ENCODE results near the gene ACOT7.

ACOT7 gene

DNA sequence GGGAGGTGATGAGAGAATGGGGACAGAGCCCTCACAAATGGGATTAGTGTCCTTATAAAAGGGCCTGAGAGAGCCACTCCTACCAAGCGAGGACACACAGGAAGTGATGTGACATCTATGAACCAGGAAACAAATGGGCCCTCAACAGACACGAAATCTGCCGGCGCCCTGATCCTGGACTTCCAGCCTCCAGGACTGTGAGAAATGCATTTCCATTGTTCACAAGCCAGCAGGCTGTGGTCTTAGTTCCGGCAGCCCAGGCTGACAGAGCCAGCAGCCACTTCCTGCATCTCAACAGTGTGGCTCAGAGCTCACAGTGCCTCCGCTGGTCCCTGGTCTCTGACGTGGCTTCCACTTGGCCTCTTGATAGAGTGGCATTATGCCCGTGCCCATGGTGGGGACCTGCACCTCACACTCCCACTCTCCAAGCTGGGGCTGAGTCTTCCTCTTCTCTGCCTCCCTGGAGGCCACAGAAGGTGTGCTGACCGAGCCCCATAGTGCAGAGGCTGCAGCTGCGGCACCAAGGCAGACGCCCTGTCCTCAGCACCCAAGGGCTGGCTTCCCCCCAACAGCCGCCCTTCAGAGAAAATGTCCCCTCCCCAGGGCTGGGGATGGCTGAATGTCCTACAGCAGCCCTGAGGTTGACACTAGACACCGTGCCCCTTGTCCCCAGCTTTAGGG, 44.9 kb downstream of the ACOT7 start:
- TF ChIP-seq, protein P1, sequence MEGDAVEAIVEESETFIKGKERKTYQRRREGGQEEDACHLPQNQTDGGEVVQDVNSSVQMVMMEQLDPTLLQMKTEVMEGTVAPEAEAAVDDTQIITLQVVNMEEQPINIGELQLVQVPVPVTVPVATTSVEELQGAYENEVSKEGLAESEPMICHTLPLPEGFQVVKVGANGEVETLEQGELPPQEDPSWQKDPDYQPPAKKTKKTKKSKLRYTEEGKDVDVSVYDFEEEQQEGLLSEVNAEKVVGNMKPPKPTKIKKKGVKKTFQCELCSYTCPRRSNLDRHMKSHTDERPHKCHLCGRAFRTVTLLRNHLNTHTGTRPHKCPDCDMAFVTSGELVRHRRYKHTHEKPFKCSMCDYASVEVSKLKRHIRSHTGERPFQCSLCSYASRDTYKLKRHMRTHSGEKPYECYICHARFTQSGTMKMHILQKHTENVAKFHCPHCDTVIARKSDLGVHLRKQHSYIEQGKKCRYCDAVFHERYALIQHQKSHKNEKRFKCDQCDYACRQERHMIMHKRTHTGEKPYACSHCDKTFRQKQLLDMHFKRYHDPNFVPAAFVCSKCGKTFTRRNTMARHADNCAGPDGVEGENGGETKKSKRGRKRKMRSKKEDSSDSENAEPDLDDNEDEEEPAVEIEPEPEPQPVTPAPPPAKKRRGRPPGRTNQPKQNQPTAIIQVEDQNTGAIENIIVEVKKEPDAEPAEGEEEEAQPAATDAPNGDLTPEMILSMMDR (IDR thresholded peaks at IDR 0.05) = no peak

DNA sequence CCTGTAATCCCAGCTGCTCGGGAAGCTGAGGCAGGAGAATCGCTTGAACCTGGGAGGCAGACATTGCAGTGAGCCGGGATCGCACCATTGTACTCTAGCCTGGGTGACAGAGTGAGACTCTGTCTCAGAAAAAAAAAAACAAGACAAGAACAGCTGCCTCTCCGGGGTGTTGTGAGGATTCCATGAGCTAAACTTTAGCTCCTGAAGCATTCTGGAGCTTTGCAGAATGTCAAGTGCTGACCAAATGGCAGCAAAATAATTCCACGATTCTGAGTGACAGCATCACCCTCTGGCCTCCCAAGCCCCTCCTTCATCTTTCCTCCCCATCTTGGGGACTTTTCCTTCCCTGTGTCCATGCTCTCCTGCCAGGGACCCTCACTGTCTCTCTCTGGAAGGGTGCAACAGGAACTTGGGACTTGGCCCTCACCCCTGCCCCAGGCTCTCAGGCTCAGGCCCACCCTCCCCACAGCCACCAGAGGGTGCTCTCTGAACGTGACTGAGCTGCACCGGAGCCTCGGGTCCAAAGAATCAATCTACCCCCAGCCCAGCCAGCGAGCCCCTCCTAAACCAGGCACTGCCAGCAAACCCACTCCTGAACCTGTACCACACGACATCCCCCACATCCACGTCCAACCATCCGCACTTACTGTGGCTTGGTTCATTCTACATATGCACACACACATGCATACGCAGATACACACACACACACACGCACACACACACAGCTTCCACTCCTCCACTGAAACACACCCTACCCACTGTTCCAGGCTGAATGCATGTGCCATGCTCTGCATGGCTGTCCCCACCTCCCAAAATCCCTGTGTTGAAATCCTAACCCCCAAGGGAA, 45.7 kb downstream of the ACOT7 start:
- TF ChIP-seq, protein P1 (IDR thresholded peaks at IDR 0.05) = peak; percentile 73

DNA sequence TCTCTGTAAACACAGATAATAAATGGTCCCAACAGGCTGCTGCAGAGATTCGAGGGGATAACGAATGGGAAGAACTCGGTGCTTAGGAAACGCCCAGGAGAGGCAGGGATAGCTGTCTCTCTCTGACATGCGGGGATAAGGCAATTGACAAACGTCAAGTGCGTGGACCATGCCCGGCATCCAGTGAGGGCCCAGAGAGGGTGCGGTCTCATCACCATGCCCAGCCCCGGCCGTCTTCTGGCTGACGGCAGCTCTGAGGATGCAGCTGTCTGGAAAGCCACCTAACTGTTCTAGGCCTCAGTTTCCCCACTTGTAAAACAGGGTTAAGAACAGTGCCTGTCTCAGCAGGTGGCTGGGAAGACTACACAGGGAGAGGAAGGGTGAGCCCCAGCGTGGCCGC, 48.1 kb downstream of the ACOT7 start:
- TF ChIP-seq, protein P1 (IDR thresholded peaks at IDR 0.05) = no peak

DNA sequence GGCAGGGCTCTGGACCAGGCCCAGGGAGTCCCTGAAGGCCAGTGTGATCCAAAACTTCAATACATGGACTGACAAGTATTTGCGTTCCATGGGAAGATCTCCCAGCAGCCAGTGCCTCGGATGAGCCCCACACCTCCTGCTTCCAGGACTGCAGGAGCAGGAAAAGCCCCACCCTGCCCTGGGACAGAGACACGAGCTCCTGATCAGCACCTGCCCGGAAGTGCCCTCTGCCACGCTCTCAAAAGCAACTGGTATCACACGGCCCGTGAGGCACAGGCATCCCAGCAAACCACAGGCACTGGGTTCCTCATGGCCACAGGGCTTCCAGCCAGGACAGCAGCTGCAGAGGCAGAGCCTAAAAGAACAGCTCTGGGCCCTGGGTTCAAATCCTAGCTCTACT, 48.6 kb downstream of the ACOT7 start:
- TF ChIP-seq, protein P1 (IDR thresholded peaks at IDR 0.05) = no peak

DNA sequence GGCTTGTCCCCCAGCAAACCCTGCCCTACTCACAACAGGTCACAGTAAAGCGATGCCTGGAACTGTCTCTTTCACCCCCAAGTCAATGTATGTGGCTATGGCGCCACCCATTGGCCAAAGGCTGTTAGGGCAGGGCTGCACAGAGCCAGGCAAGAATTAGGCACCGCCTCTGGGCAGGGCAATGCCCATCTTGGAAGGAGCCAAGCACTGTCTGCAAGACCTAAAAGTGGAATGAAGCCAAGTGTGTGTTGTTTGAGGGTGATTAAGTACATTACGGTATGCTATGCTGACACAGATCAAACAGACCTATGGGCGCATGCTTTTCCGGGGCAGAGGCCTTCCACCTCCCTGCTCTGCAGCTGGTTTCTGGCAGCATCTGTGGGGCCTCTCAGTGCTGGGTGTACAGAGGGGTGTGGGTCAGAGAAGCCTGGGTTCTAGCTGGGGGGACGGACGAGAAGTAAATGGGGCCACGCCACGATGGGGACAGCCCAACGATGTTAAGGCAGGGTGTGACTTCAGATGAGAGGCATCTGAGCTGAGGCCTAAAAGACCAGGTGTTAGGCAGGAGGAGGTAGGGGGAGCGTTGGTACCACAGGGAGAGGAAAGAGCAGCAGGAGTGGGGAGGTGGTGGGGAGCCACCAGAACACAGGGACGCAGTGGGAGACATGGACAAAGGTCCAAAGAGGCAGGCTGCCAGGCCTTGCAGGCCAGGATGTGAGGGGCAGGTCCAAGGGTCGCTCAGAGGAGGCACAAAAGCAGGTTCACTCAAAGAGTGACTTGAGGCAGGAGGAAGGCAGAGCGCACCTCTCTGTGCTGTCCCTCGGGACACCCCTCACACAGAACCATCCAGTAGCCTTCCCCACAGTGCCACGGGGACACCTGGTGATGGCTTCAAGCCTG, 49.8 kb downstream of the ACOT7 start:
- TF ChIP-seq, protein P1 (IDR thresholded peaks at IDR 0.05) = peak; percentile 99

DNA sequence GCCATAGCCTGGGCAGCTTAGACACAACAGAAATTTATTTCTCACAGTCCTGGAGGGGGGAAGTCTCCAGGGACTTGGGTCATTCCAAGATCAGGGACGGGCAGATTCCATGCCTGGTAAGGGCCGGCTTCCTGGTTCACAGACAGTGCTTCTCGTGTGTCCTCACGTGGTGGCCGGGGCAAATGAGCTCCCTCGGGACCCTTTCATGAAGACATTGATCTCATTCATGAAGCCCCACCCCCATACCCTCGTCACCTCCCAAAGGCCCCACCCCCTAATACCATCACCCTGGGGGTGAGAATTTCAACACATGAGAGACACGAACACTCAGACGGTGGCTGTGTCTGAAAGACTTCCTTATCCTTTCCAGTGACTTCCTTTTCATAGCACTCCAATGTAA, 51.5 kb downstream of the ACOT7 start:
- TF ChIP-seq, protein P1 (IDR thresholded peaks at IDR 0.05) = no peak

DNA sequence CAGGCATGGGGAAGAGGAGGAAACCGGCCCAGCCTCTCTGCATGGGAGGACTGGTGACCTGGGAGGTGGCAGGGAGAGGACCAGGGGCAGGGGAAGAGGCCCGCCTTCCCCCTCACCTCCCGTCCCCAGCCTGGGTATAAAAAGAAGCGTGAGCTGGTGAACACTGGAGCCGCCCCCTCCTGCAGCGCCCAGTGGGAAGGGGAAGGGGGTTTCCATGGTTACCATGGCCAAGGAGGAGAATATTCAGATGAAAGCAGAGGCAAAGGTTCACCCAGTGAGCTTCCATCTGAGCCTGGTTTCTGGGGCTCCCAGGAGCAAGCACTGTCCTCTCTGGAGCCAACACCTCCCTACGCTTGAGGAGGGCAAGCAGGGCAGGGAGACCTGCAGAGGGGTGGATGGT, 54.9 kb downstream of the ACOT7 start:
- TF ChIP-seq, protein P1 (IDR thresholded peaks at IDR 0.05) = no peak
